OCI-LY3 (cell line): Measurements from ENCODE around the gene DEPDC1B.
"Not testable (repeated sequence)": the region's sequence is repeated elsewhere in the genome, so short reads cannot be mapped to it uniquely, and the experiment has no call there.

Source experiments
- H2AFZ ChIP-seq: fragments of 200-600, 300-600 bp; shearing (Covaris generic); 2 replicates; pipeline ENCODE4 v1.6.0; 2014; ENCODE audit warnings: antibody characterized with exemption, low read depth, low read length
- H3K27ac ChIP-seq: fragments of 200-600, 300-600 bp; sonication (generic); 2 replicates; pipeline ENCODE4 v1.5.1; 2014; ENCODE audit warnings: mild to moderate bottlenecking, low read length, moderate library complexity, mixed read lengths
- H3K27me3 ChIP-seq: fragments of 200-600, 300-600 bp; sonication (generic); 2 replicates; pipeline ENCODE4 v1.6.1; 2014; ENCODE audit warnings: low read depth, low read length, mixed read lengths
- H3K36me3 ChIP-seq: fragments of 200-600, 300-600 bp; sonication (generic); replicated peaks from 2 replicates; pipeline ENCODE3; 2014; ENCODE audit warnings: low read depth, low read length, mixed read lengths
- H3K4me1 ChIP-seq: fragments of 300-600, 200-600 bp; sonication (generic); 2 replicates; pipeline ENCODE4 v1.6.1; 2014; ENCODE audit warnings: low read length, mixed read lengths
- H3K4me2 ChIP-seq: fragments of 200-600, 300-600 bp; sonication (generic); 2 replicates; pipeline ENCODE4 v1.6.1; 2014; ENCODE audit warnings: low read length, mixed read lengths
- H3K4me3 ChIP-seq: fragments of 300-600, 200-600 bp; sonication (generic); 2 replicates; pipeline ENCODE4 v1.5.1; 2014; ENCODE audit warnings: antibody characterized with exemption, mild to moderate bottlenecking, low read length, moderate library complexity
- H3K79me2 ChIP-seq: fragments of 300-600, 200-600 bp; shearing (Covaris generic); 2 replicates; pipeline ENCODE4 v1.6.1; 2014; ENCODE audit warnings: mild to moderate bottlenecking, low read length, mixed read lengths
- H3K9ac ChIP-seq: fragments of 300-600, 200-600 bp; shearing (Covaris generic); 2 replicates; pipeline ENCODE4 v1.6.0; 2014; ENCODE audit warnings: mild to moderate bottlenecking, low read length, moderate library complexity
- H3K9me3 ChIP-seq: fragments of 200-600, 300-600 bp; shearing (Covaris generic); 2 replicates; pipeline ENCODE4 v1.6.1; 2014; ENCODE audit warnings: low read length, mixed read lengths; ENCODE audit not compliant: insufficient read depth
- H4K20me1 ChIP-seq: fragments of 200-600, 300-600 bp; sonication (generic); 2 replicates; pipeline ENCODE4 v1.6.1; 2016; ENCODE audit warnings: low read length, mixed read lengths; ENCODE audit not compliant: insufficient read depth
- CTCF ChIP-seq: fragments of 200-600, 300-600 bp; sonication (generic); IDR thresholded peaks from 2 replicates; pipeline ENCODE4 v1.5.1; 2014; ENCODE audit warnings: antibody characterized with exemption, low read length, low read depth
- EZH2phosphoT487 ChIP-seq: fragments of 200-600 bp; shearing (Covaris generic); IDR thresholded peaks from 2 replicates; pipeline ENCODE4 v1.6.1; 2018; ENCODE audit warnings: antibody characterized with exemption, mixed run types, low read depth

Gene DEPDC1B

DNA sequence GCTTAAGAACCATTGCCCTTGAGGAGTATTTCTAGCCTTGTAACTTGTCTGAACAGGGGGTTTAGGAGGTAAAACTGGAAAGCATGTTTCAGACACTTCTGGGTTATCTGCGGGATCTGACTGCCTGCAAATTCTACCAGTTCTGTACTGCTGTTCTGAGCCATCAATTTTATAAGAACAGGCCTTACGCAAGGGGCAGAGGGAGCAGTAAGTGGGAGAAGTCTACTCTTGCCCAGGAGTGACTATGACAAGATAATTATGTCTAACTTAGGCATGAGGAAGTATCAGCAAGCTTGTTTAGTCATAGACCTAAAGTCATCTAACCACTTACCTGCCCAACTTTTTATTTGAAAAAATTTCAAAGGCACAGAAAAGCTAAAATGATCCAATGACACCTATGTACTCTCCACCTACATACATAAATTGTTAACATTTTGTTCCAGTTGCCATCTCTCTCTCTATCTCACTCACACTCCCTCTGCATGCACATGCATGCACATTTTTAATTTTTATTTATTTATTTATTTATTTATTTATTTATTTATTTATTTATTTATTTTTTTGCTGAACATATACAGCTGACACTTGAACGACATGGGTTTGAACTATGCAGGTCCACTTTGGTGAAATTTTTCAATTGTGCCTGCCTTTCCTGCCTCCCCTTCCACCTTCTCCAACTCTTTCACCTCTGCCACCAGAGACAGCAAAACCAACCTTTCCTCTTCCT lies 18.4 kb upstream of the DEPDC1B start:
- TF ChIP-seq EZH2phosphoT487 (no peak), CTCF (no peak)
- Histone ChIP-seq H3K27ac (no peak overlapping the region), H2AFZ (no peak overlapping the region), H3K9me3 (no peaks in the 10 kb centered on the region), H3K79me2 (no peaks in the 10 kb centered on the region), H3K27me3 (no peaks in the 10 kb centered on the region), H3K4me3 (no peak overlapping the region), H3K4me2 (no peak overlapping the region), H3K4me1 (no peaks in the 10 kb centered on the region), H3K9ac (no peak overlapping the region), H3K36me3 (no peaks in the 10 kb centered on the region), H4K20me1 (no peaks in the 10 kb centered on the region)

GRCh38 chr5:60715201-60715928 lies 15.4 kb upstream of the DEPDC1B start:
- H3K4me2 ChIP-seq, H3K4me3 ChIP-seq, H3K79me2 ChIP-seq, H3K9me3 ChIP-seq, H2AFZ ChIP-seq, H4K20me1 ChIP-seq, H3K9ac ChIP-seq, H3K27ac ChIP-seq, H3K36me3 ChIP-seq, H3K27me3 ChIP-seq, H3K4me1 ChIP-seq: not testable (repeated sequence)

GRCh38 chr5:60712950-60713349 lies 13.0 kb upstream of the DEPDC1B start:
- no peaks in the 10 kb centered on the region for H3K9me3 ChIP-seq
- H3K4me1 ChIP-seq = no peaks in the 10 kb centered on the region
- no peaks in the 10 kb centered on the region for H3K79me2 ChIP-seq
- TF ChIP-seq CTCF = no peak
- no peak for TF ChIP-seq EZH2phosphoT487
- H3K36me3 ChIP-seq = no peaks in the 10 kb centered on the region
- H3K27ac ChIP-seq = no peak overlapping the region
- H3K4me3 ChIP-seq = no peak overlapping the region
- H3K4me2 ChIP-seq = no peak overlapping the region
- no peaks in the 10 kb centered on the region for H3K27me3 ChIP-seq
- H4K20me1 ChIP-seq = no peaks in the 10 kb centered on the region
- H3K9ac ChIP-seq = no peak overlapping the region
- H2AFZ ChIP-seq = no peak overlapping the region

GRCh38 chr5:60711892-60712291 lies 11.9 kb upstream of the DEPDC1B start:
- not testable (repeated sequence) for H3K4me2 ChIP-seq, H3K4me1 ChIP-seq, H2AFZ ChIP-seq, H4K20me1 ChIP-seq, H3K79me2 ChIP-seq, H3K27ac ChIP-seq, H3K36me3 ChIP-seq, H3K9me3 ChIP-seq, H3K4me3 ChIP-seq, H3K9ac ChIP-seq, H3K27me3 ChIP-seq

DNA sequence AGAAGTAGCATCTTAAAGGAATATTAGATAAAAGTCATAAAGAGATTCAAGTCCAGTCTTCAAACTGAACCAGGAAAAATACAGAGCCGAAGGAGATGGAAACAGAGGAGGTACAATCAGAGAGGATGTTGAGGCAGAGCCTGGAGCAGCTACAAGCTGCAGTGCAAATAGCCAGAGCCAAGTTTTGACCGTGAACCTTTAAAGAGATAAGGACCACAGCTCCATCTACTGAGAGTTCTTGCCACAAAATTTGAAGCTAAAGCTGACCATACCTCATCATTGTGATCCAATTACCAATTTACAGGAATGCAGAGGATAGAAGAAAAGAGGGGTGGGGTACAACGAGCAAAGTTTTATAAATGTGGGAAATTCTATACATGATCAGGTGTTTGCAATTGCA lies 10.4 kb upstream of the DEPDC1B start:
- Histone ChIP-seq H3K9me3 (no peaks in the 10 kb centered on the region), H4K20me1 (no peaks in the 10 kb centered on the region), H2AFZ (no peak overlapping the region), H3K27ac (no peak overlapping the region), H3K79me2 (no peaks in the 10 kb centered on the region), H3K36me3 (no peaks in the 10 kb centered on the region), H3K4me3 (no peak overlapping the region), H3K4me1 (no peaks in the 10 kb centered on the region), H3K27me3 (no peaks in the 10 kb centered on the region), H3K4me2 (no peak overlapping the region), H3K9ac (no peak overlapping the region)
- TF ChIP-seq EZH2phosphoT487 (no peak), CTCF (no peak; the same call in 1 of the 2 replicates)
